Measurements from ENCODE around the gene SNX33.

- TF ChIP-seq CTCF (IDR thresholded peaks at IDR 0.05): no peak
- TF ChIP-seq POLR2A (IDR thresholded peaks at IDR 0.05): no peak
Measured at GRCh38 chr15:75649848-75650247, 2.1 kb downstream of the SNX33 start.
